ENCODE measurements around the gene RHBDD2. TPM values are rescaled to one million over a fixed set of nuclear protein-coding genes. Genes with fewer than 3 reads are reported as not detected.
A peak's percentile ranks its signal among the peaks of the same experiment; 100 is the strongest.
"Not testable (repeated sequence)": the region's sequence is repeated elsewhere in the genome, so short reads cannot be mapped to it uniquely, and the experiment has no call there.

RHBDD2 gene
- polyA plus RNA-seq (24.1 to 35.4 TPM (median 26.3 TPM) in 3 replicates), polyA minus RNA-seq (24.3 to 54.7 TPM (median 34.0 TPM) in 3 replicates)
- 10.6 TPM for polyA plus RNA-seq (2011; ENCODE audit: low read depth)
- 32.2 and 47.8 TPM in 2 replicates for polyA plus RNA-seq (2011; cell fraction: cytosol; rRNA removed)
- polyA plus RNA-seq (2011; cell fraction: nucleus; rRNA removed), result 28.1 and 37.3 TPM in 2 replicates
- 38.2 and 59.4 TPM in 2 replicates for polyA plus RNA-seq (2012; ENCODE audit: low replicate concordance)
- polyA minus RNA-seq (2011; cell fraction: cytosol; rRNA and poly(A)+ RNA removed), result 38.8 TPM
- 12.1 and 18.5 TPM in 2 replicates for polyA minus RNA-seq (2011; cell fraction: nucleus; rRNA and poly(A)+ RNA removed)

GRCh38 chr7:75878769-75879611 is at the start of gene RHBDD2:
TSS of gene RHBDD2 (plus strand) at chr7:75879034. CDS start at chr7:75879083, 49 bp downstream.
- DNase-seq (ENCODE audit: low read depth, low spot score) (peak; percentile 59), FAIRE-seq (no peak)
- Histone ChIP-seq H3K27ac (ENCODE audit: control insufficient read depth, insufficient read depth, low read length) (peak within 1 kb of the TSS; percentile 79), H4K20me1 (ENCODE audit: control insufficient read depth, extremely low read depth, insufficient read depth, low read length) (no peaks in the 10 kb centered on the region), H3K4me3 (ENCODE audit: control insufficient read depth in 2 of 3, extremely low read depth in 1 of 3, insufficient read depth in 2 of 3, low read depth in 1 of 3, low read length in 3 of 3) (peak within 1 kb of the TSS; percentile 71 to 88 (median 84)), H3K4me2 (ENCODE audit: control insufficient read depth, extremely low read depth, insufficient read depth, low read depth, low read length) (peak within 1 kb of the TSS; percentile 97), H3K4me1 (ENCODE audit: control insufficient read depth, extremely low read depth, insufficient read depth, low read length) (peaks cover 30% of the 10 kb centered on the region), H3K27me3 (ENCODE audit: control insufficient read depth, extremely low read depth, insufficient read depth, low read length) (no peaks in the 10 kb centered on the region), H2AFZ (ENCODE audit: control insufficient read depth, low read length) (peak within 1 kb of the TSS; percentile 96), H3K9me3 (ENCODE audit: control insufficient read depth, low read depth, low read length) (no peaks in the 10 kb centered on the region), H3K36me3 (ENCODE audit: control insufficient read depth in 2 of 2, extremely low read depth in 1 of 2, insufficient read depth in 2 of 2, low read length in 2 of 2) (peaks cover 17% of the 10 kb centered on the region in 2 experiments), H3K79me2 (ENCODE audit: control insufficient read depth, insufficient read depth, low read length) (peaks cover 23% of the 10 kb centered on the region), H3K9me1 (ENCODE audit: control insufficient read depth, extremely low read depth, insufficient read depth, low read length) (no peaks in the 10 kb centered on the region), H3K9ac (ENCODE audit: control insufficient read depth, extremely low read depth, insufficient read depth, low read length) (peak within 1 kb of the TSS; percentile 89)
- TF ChIP-seq CTCF (optimal IDR thresholded peaks at IDR 0.05 in 1 of 3, IDR thresholded peaks at IDR 0.05 in 1 of 3, conservative IDR thresholded peaks at IDR 0.05 in 1 of 3; ENCODE audit: extremely low read depth in 1 of 3, insufficient read depth in 2 of 3, low read length in 3 of 3) (peak in 2 of 3 experiments; percentile 10 to 14), EZH2 (IDR thresholded peaks at IDR 0.05; ENCODE audit: low read length) (no peak)
- dilution Hi-C loops (cut with MboI; ENCODE audit: extremely low pct_ligation_motif_present, low sequenced_read_pairs), result no loop called here

GRCh38 chr7:75829656-75830055 is 49.2 kb upstream of the RHBDD2 start:
- H3K4me3 ChIP-seq (ENCODE audit: control insufficient read depth in 2 of 3, extremely low read depth in 1 of 3, insufficient read depth in 2 of 3, low read depth in 1 of 3, low read length in 3 of 3); H3K4me1 ChIP-seq (ENCODE audit: control insufficient read depth, extremely low read depth, insufficient read depth, low read length); H4K20me1 ChIP-seq (ENCODE audit: control insufficient read depth, extremely low read depth, insufficient read depth, low read length); H3K9me1 ChIP-seq (ENCODE audit: control insufficient read depth, extremely low read depth, insufficient read depth, low read length); H3K9me3 ChIP-seq (ENCODE audit: control insufficient read depth, low read depth, low read length); H3K36me3 ChIP-seq (ENCODE audit: control insufficient read depth in 2 of 2, extremely low read depth in 1 of 2, insufficient read depth in 2 of 2, low read length in 2 of 2); H3K79me2 ChIP-seq (ENCODE audit: control insufficient read depth, insufficient read depth, low read length); H3K9ac ChIP-seq (ENCODE audit: control insufficient read depth, extremely low read depth, insufficient read depth, low read length); dilution Hi-C loops (cut with MboI; ENCODE audit: extremely low pct_ligation_motif_present, low sequenced_read_pairs); H3K27ac ChIP-seq (ENCODE audit: control insufficient read depth, insufficient read depth, low read length); H3K4me2 ChIP-seq (ENCODE audit: control insufficient read depth, extremely low read depth, insufficient read depth, low read depth, low read length); H3K27me3 ChIP-seq (ENCODE audit: control insufficient read depth, extremely low read depth, insufficient read depth, low read length): not testable (repeated sequence)
- peak; percentile 82 for DNase-seq (ENCODE audit: low read depth, low spot score)
- peak; percentile 87 for FAIRE-seq
- H2AFZ ChIP-seq (ENCODE audit: control insufficient read depth, low read length), result peak overlapping the region; percentile 26

Measured in keratinocyte (primary cell).